BJ (cell line): ENCODE data around the gene ENTPD7. TPM values are rescaled to one million over a fixed set of nuclear protein-coding genes. Genes with fewer than 3 reads are reported as not detected.

Experiments used
- CTCF ChIA-PET: fragments of 350-600 bp; formaldehyde crosslinking; extraction: SDS; loops from one replicate; lab custom pipeline; 2021; ENCODE audit warnings: antibody characterized with exemption, inconsistent platforms; lab: Yijun Ruan, JAX
- POLR2A ChIA-PET: fragments of 300-600 bp; sonication (Branson Sonifier 250); formaldehyde crosslinking; extraction: SDS; loops from one replicate; lab custom pipeline; 2021; ENCODE audit warnings: antibody characterized with exemption; lab: Charles Lee
- DNase-seq: peaks from one replicate; pipeline ENCODE4 v3.0.0-alpha.2; 2011; ENCODE audit warnings: low read depth
- H3K27me3 ChIP-seq: 2 replicates; pipeline ENCODE4 v1.6.0; 2011; ENCODE audit warnings: low read length; ENCODE audit not compliant: control insufficient read depth, insufficient read depth
- H3K36me3 ChIP-seq: 2 replicates; pipeline ENCODE4 v1.5.1; 2011; ENCODE audit warnings: low read length; ENCODE audit not compliant: control insufficient read depth, insufficient read depth
- H3K4me3 ChIP-seq: 2 replicates; pipeline ENCODE4 v1.5.1; 2011; ENCODE audit warnings: low read depth, mild to moderate bottlenecking, control low read depth, low read length
- polyA plus RNA-seq: library from polyadenylated mRNA; depleted of rRNA; stranded (reverse); fragments of >200 nt; gene quantifications from 2 replicates; pipeline ENCODE4 v1.2.3, GENCODE V29; 2011
- TF ChIP-seq, protein P1 (sequence below): IDR thresholded peaks from 2 replicates; pipeline ENCODE4 v1.5.1; 2011; ENCODE audit warnings: low read depth, mild to moderate bottlenecking, control low read depth, inconsistent platforms, low read length, moderate library complexity; ENCODE audit not compliant: insufficient read depth

The ENTPD7 gene
- polyA plus RNA-seq, 1 experiment = 13.6 TPM

DNA sequence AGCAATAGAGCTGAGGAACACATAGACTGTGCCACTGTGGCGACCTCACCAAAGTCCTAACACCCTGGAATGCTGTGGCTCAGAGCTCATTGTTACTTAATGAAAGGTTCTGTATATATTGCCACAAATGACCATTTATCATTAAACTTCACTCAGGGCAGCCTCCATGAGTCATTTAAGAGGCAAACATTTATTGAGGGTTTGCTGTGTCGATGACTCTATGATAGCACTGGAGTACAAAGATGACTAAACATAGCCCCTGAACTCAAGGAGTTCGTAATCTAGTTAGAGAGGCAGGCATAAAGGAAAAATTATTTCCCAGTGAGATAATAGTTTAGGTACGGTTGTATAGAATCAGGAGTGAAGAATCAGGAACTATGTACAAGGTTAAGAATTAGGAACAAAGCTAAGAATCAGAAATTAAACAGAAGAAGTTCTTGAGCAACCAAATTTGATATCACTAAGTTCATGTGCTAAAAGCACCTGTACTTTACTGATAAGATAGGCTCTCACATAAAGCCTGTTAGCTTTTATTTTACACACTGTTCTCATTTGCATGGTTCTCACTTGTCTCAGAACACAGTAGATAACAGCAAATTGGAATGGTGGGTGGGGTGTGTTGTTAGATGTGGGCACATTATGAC is 7.9 kb downstream of the ENTPD7 start:
- ChIA-PET POLR2A (no interaction called here), CTCF (interaction anchor here (0.8 to 1.4 kb wide), 2 partner anchors 36 to 275 kb away, joined by 3 to 4 read pairs; no protein-coding TSS in a partner anchor)
- DNase-seq = no peak
- no peak overlapping the region for H3K4me3 ChIP-seq
- H3K27me3 ChIP-seq = no peaks in the 10 kb centered on the region
- TF ChIP-seq, protein P1, sequence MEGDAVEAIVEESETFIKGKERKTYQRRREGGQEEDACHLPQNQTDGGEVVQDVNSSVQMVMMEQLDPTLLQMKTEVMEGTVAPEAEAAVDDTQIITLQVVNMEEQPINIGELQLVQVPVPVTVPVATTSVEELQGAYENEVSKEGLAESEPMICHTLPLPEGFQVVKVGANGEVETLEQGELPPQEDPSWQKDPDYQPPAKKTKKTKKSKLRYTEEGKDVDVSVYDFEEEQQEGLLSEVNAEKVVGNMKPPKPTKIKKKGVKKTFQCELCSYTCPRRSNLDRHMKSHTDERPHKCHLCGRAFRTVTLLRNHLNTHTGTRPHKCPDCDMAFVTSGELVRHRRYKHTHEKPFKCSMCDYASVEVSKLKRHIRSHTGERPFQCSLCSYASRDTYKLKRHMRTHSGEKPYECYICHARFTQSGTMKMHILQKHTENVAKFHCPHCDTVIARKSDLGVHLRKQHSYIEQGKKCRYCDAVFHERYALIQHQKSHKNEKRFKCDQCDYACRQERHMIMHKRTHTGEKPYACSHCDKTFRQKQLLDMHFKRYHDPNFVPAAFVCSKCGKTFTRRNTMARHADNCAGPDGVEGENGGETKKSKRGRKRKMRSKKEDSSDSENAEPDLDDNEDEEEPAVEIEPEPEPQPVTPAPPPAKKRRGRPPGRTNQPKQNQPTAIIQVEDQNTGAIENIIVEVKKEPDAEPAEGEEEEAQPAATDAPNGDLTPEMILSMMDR = no peak
- H3K36me3 ChIP-seq = peaks cover 4% of the 10 kb centered on the region

DNA sequence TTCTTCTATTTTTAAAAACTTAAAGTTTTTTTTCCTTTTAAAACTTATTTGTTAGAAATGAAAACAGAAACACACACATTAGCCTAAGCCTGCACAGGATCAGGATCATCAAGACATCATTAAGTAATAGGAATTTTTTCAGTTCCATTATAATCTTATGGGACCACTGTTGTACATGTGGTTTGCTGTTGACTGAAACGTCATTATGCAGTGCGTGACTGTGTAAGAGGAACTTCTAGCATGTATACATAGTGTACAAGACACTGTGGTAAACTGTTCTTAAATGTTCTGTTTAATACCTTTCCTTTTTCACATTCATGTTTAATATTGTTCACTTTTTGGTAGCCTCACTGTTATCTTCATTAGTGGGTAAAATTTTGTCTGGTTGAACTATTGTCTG is 12.1 kb downstream of the ENTPD7 start:
- DNase-seq = no peak
- ChIA-PET CTCF (no interaction called here), POLR2A (no interaction called here)
- Histone ChIP-seq H3K4me3 (no peak overlapping the region), H3K27me3 (no peaks in the 10 kb centered on the region), H3K36me3 (no peaks in the 10 kb centered on the region; the same call in 1 of the 2 replicates)
- TF ChIP-seq, protein P1 = no peak

DNA sequence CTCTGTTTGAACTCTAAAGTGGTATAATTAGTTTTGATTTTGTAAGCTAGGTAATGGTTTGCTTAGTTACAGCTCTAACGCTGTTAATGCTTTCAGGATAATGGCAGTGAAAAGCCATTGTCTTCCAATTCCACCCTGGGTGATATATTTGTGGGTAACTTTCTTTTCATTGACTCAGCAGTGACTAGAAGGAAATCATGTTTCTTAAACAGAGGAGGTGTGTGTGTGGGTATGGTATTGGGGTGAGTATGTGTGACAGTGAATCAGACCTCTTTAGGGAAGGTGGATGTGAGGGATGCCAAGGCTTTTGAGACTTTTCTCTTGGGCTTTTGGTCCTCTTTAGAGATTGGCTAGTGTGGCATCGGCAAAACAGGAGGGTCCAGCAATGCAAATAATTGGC is 13.6 kb downstream of the ENTPD7 start:
- H3K36me3 ChIP-seq = no peaks in the 10 kb centered on the region; the same call in 1 of the 2 replicates
- DNase-seq = no peak
- TF ChIP-seq, protein P1 = no peak
- ChIA-PET POLR2A (no interaction called here), CTCF (no interaction called here)
- no peak overlapping the region for H3K4me3 ChIP-seq
- no peaks in the 10 kb centered on the region for H3K27me3 ChIP-seq

DNA sequence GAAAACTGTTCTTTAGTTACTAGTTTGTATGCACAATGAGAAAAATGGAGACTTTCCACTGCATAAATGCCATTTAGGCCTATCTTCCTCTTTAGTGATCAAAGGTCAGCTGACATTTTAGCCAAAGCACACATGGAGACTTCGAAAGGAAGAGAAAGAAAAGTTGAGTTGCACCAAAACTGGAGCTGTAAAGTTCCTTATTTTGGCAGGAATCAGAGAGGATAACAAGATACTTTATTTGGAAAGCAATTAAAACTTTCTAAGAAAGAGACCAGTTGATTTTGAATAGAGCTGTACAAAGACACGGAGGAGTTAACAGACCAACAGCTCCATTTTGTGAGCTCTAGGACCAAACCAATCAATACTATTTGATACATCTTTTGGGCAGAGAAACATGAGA is 14.2 kb downstream of the ENTPD7 start:
- H3K4me3 ChIP-seq = no peak overlapping the region
- no peaks in the 10 kb centered on the region for H3K27me3 ChIP-seq
- no peaks in the 10 kb centered on the region; the same call in 1 of the 2 replicates for H3K36me3 ChIP-seq
- CTCF ChIA-PET = no interaction called here
- POLR2A ChIA-PET = no interaction called here
- TF ChIP-seq, protein P1 = no peak
- no peak for DNase-seq

DNA sequence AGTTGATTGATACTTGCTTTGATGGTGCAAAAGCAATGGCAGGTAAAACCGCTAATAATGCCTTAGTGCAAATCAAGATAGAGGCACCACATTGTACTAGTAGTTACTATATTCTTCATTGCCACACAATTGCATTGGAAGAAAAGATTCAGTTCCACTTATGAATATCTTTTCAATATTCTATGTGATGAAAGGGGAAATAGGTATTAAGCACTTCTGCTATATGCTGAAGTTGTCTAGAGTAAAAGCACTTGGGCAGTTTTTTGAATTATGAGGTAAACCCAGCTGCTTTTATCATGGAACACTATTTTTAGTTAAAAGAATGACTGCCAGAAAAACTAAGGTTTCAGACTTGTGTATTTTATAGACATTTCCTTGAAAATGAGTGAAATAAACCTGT is 15.5 kb downstream of the ENTPD7 start:
- Histone ChIP-seq H3K36me3 (no peaks in the 10 kb centered on the region; the same call in 1 of the 2 replicates), H3K27me3 (no peaks in the 10 kb centered on the region), H3K4me3 (no peak overlapping the region)
- ChIA-PET POLR2A (interaction anchor here (0.6 kb wide), 1 partner anchor 119 kb away, joined by 3 read pairs; no protein-coding TSS in a partner anchor), CTCF (no interaction called here)
- TF ChIP-seq, protein P1 = no peak
- no peak for DNase-seq
